Prostate gland (tissue), 2 donors: Measurements from ENCODE around the gene TEF.

ENCODE experiments used
- POLR2A ChIP-seq: fragments of 450-650 bp; IDR thresholded peaks from one replicate; pipeline ENCODE4 v1.6.1; 2016; ENCODE audit warnings: antibody characterized with exemption, mild to moderate bottlenecking
- POLR2AphosphoS5 ChIP-seq: sonication (generic); formaldehyde crosslinking; IDR thresholded peaks from one replicate; pipeline ENCODE4 v1.6.1; 2017; ENCODE audit warnings: antibody characterized with exemption
- TF ChIP-seq, protein P1 (sequence below), 4 experiments: fragments of 200-600 bp in 2 of 4; fragments of 450-650 bp in 2 of 4; sonication (generic) in 2 of 4; IDR thresholded peaks; 1 replicate in 3 of 4; 2 replicates in 1 of 4; pipeline ENCODE4 v1.5.1; 2016 to 2019; ENCODE audit warnings: antibody characterized with exemption in 4 of 4, mild to moderate bottlenecking in 2 of 4, moderate library complexity in 2 of 4

DNA sequence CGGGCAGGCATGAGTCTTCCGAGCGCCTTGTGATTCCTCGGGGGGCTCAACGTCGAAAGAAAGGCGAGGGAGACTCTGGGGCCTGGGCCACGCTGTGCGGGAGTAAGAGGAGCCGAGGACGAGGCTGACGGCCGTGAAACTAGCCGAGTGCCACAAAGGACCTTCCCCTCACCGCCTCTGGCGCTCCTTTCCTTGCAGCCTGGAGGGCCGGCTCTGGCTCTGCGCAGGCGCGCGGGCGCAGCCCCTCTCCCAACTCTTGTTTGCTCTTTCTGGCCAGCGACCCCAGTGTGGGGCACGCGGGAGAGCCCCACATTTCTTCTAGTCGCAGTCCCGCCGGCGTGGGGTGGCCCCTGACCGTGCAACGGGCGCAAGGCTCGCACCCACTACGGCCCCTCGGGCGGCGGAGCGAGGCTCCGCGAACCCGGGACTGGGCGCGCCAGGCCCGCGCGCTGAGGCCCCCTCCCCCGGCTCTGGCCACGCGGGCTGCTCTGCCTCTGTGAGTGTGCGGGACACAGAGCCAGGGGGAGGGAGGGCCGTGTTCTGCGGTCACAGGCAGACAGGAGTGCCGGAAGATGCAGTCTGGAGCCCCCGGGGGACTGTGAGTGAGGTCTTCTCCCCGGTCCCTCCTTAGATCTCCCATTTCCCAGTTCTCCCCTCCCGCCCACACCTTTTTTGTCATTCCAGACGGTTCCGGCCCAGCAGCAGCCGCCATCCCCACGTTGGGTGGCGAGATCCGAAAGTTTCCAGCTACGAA lies 65.9 kb downstream of the TEF start:
- TF ChIP-seq POLR2AphosphoS5 (no peak), POLR2A (peak; percentile 39)
- TF ChIP-seq, protein P1, sequence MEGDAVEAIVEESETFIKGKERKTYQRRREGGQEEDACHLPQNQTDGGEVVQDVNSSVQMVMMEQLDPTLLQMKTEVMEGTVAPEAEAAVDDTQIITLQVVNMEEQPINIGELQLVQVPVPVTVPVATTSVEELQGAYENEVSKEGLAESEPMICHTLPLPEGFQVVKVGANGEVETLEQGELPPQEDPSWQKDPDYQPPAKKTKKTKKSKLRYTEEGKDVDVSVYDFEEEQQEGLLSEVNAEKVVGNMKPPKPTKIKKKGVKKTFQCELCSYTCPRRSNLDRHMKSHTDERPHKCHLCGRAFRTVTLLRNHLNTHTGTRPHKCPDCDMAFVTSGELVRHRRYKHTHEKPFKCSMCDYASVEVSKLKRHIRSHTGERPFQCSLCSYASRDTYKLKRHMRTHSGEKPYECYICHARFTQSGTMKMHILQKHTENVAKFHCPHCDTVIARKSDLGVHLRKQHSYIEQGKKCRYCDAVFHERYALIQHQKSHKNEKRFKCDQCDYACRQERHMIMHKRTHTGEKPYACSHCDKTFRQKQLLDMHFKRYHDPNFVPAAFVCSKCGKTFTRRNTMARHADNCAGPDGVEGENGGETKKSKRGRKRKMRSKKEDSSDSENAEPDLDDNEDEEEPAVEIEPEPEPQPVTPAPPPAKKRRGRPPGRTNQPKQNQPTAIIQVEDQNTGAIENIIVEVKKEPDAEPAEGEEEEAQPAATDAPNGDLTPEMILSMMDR (IDR thresholded peaks at IDR 0.05): no peak
